ENCODE measurements around the gene CDCP2.
A peak's percentile ranks its signal among the peaks of the same experiment; 100 is the strongest.

The CDCP2 gene

GRCh38 chr1:54161495-54162168 is 8.8 kb upstream of the CDCP2 start:
- TF ChIP-seq CTCF (IDR thresholded peaks at IDR 0.05; ENCODE audit: low read depth, low read length): no peak
- H3K4me3 ChIP-seq (replicated peaks in 1 of 2; ENCODE audit: low read depth in 2 of 2, low read length in 2 of 2): no peak overlapping the region
- DNase-seq (ENCODE audit: low read depth in 2 of 2): no peak

GRCh38 chr1:54160351-54160750 is 7.6 kb upstream of the CDCP2 start:
- H3K4me3 ChIP-seq (replicated peaks in 1 of 2; ENCODE audit: low read depth in 2 of 2, low read length in 2 of 2): no peak overlapping the region
- no peak for TF ChIP-seq CTCF (IDR thresholded peaks at IDR 0.05; ENCODE audit: low read depth, low read length)
- no peak for DNase-seq (ENCODE audit: low read depth in 2 of 2)

- no peak overlapping the region for H3K4me3 ChIP-seq (replicated peaks in 1 of 2; ENCODE audit: low read depth in 2 of 2, low read length in 2 of 2)
- TF ChIP-seq CTCF (IDR thresholded peaks at IDR 0.05; ENCODE audit: low read depth, low read length): no peak
- DNase-seq (ENCODE audit: low read depth in 2 of 2): no peak
Measured at GRCh38 chr1:54159733-54160316, 7.0 kb upstream of the CDCP2 start.

GRCh38 chr1:54158071-54158470 is 5.3 kb upstream of the CDCP2 start:
- TF ChIP-seq CTCF (IDR thresholded peaks at IDR 0.05; ENCODE audit: low read depth, low read length): no peak
- H3K4me3 ChIP-seq (replicated peaks in 1 of 2; ENCODE audit: low read depth in 2 of 2, low read length in 2 of 2): no peak overlapping the region
- peak in 1 of 2 donors; percentile 10 for DNase-seq (ENCODE audit: low read depth in 2 of 2)

GRCh38 chr1:54157401-54157800 is 4.6 kb upstream of the CDCP2 start:
- H3K4me3 ChIP-seq (replicated peaks in 1 of 2; ENCODE audit: low read depth in 2 of 2, low read length in 2 of 2): no peak overlapping the region
- TF ChIP-seq CTCF (IDR thresholded peaks at IDR 0.05; ENCODE audit: low read depth, low read length): no peak
- no peak for DNase-seq (ENCODE audit: low read depth in 2 of 2)

GRCh38 chr1:54156986-54157385 is 4.2 kb upstream of the CDCP2 start:
- TF ChIP-seq CTCF (IDR thresholded peaks at IDR 0.05; ENCODE audit: low read depth, low read length): no peak
- DNase-seq (ENCODE audit: low read depth in 2 of 2): no peak
- no peak overlapping the region for H3K4me3 ChIP-seq (replicated peaks in 1 of 2; ENCODE audit: low read depth in 2 of 2, low read length in 2 of 2)
